Stimulated activated naive CD8-positive, alpha-beta T cell treated with anti-CD3 and anti-CD28 coated beads, Interleukin-15, Interleukin-2, amounts not matched to agents 100 U/mL and 50 U/mL, for 24 hours (primary cell): ENCODE data around the gene UBC.
"Not testable (repeated sequence)": the region's sequence is repeated elsewhere in the genome, so short reads cannot be mapped to it uniquely, and the experiment has no call there.

Experiments used
- ATAC-seq: fragments of 150-1000 bp; cut with Tn5 transposase; one replicate; pipeline ENCODE4 v1.10.0; 2021
- DNase-seq: peaks from one replicate; pipeline ENCODE4 v3.0.0; 2021

UBC gene

GRCh38 chr12:124931528-124931927 is 17.1 kb upstream of the UBC start:
- not testable (repeated sequence) for DNase-seq, ATAC-seq

GRCh38 chr12:124930586-124930985 is 16.1 kb upstream of the UBC start:
- DNase-seq = no peak
- ATAC-seq = no peak

GRCh38 chr12:124929649-124930419 is 15.4 kb upstream of the UBC start:
- ATAC-seq = no peak
- no peak for DNase-seq

- DNase-seq (no peak), ATAC-seq (no peak)
Observed at GRCh38 chr12:124928912-124929530, 14.6 kb upstream of the UBC start.

- peak; percentile 37 for ATAC-seq
Observed at GRCh38 chr12:124928095-124928911, 13.9 kb upstream of the UBC start.

GRCh38 chr12:124927201-124928094 is 13.0 kb upstream of the UBC start:
- DNase-seq (peak; percentile 91), ATAC-seq (peak; percentile 86)

More at GRCh38 chr12:124928095-124928911, 13.9 kb upstream of the UBC start:
- peak; percentile 64 for DNase-seq

GRCh38 chr12:124925782-124926181 is 11.3 kb upstream of the UBC start:
- DNase-seq, ATAC-seq: not testable (repeated sequence)

GRCh38 chr12:124925117-124925516 is 10.7 kb upstream of the UBC start:
- ATAC-seq = no peak
- no peak for DNase-seq

GRCh38 chr12:124923905-124924734 is 9.7 kb upstream of the UBC start:
- no peak for DNase-seq
- ATAC-seq = no peak

- DNase-seq (peak; percentile 88), ATAC-seq (peak; percentile 82)
Observed at GRCh38 chr12:124921200-124922031, 7.0 kb upstream of the UBC start.

- DNase-seq = no peak
- no peak for ATAC-seq
Observed at GRCh38 chr12:124920353-124920935, 6.0 kb upstream of the UBC start.

- ATAC-seq (peak; percentile 4), DNase-seq (no peak)
Observed at GRCh38 chr12:124919521-124920352, 5.3 kb upstream of the UBC start.

- not testable (repeated sequence) for DNase-seq, ATAC-seq
Observed at GRCh38 chr12:124918622-124918988, 4.2 kb upstream of the UBC start.

- DNase-seq = no peak
- no peak for ATAC-seq
Observed at GRCh38 chr12:124917841-124918621, 3.6 kb upstream of the UBC start.

GRCh38 chr12:124917135-124917840 is 2.8 kb upstream of the UBC start:
- ATAC-seq (peak; percentile 67), DNase-seq (peak; percentile 93)

- DNase-seq = peak; percentile 55
- ATAC-seq = no peak
Observed at GRCh38 chr12:124916374-124917134, 2.1 kb upstream of the UBC start.
